HG03159 (cell line): Measurements from ENCODE around the gene AMBRA1.

Experiments used
- ATAC-seq: cut with Tn5 transposase; IDR thresholded peaks from one replicate; pipeline ENCODE4 v1.9.1; 2021; ENCODE audit warnings: mild to moderate bottlenecking, moderate library complexity; ENCODE audit not compliant: unreplicated experiment

The AMBRA1 gene

DNA sequence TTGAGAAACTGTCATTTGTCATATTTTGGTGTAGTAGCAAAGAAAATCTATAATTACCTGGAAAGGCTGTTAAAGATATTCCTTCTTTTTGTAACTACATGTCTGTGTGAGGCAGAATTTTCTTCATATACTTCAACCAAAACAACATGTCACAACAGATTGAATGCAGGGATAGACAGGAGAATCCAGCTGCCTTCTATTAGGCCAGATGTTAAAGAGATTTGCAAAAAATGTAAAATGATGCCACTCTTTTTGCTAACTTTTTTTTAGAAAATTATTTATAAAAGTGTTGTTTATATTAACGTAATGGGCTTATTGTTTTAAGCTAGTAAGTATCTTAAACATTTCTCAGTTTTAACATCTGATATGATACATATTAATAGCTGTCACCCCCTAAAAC lies 233.9 kb downstream of the AMBRA1 start:
- no peak for ATAC-seq

- no peak for ATAC-seq
Observed at GRCh38 chr11:46357483-46357936, 236.3 kb downstream of the AMBRA1 start.

DNA sequence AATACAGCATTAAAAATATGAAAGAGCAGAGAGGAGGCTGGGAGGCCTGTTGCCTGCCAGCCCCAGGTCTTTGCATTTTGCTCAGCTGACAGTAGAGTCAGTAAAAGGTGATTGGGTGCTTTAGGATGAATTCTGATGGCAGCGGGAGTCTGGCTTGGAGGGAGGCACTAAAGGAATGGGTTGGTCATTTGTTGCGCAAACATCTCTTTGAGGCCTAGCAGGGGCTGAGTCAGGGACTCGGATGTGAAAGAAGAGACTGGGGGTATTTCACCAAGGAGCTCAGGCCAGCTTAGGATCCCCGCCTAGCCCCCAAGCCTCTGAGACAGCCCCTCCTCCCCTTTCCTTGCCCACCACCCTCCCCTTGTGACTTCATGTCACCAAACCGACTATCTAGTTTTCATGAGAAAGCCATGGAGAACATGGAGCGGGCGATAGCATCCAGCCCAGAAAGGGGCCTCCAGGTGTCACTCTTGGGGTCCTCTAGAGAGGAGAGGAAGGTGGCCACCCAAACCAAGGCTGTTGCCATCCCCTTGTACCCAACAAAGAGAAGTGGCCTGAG lies 236.8 kb downstream of the AMBRA1 start:
- ATAC-seq = no peak

GRCh38 chr11:46353698-46354097 lies 240.1 kb downstream of the AMBRA1 start:
- ATAC-seq = no peak

- ATAC-seq = no peak
Observed at GRCh38 chr11:46352063-46352841, 241.6 kb downstream of the AMBRA1 start.

- ATAC-seq = no peak
Observed at GRCh38 chr11:46351606-46352005, 242.2 kb downstream of the AMBRA1 start.

DNA sequence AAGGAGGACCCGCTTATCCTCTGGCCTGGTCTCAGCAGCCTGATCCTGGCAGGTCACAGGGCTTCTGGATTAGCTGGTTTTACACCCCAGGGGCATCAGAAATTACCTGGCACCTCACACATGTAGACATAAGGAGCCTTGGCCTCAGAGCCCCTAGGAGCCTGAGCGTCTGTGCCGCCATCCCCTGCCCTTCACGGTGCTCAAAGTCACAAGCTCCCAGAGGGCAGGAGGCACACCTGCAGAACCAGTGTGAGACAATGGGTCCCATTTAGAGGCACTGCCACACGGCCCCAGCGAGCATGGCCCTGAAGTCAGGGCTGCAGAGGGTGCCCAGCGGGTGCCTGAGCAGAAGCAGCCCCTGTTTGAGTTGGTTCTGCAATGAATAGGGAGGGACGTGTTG lies 242.7 kb downstream of the AMBRA1 start:
- ATAC-seq = no peak

GRCh38 chr11:46350695-46351094 lies 243.1 kb downstream of the AMBRA1 start:
- ATAC-seq = no peak

DNA sequence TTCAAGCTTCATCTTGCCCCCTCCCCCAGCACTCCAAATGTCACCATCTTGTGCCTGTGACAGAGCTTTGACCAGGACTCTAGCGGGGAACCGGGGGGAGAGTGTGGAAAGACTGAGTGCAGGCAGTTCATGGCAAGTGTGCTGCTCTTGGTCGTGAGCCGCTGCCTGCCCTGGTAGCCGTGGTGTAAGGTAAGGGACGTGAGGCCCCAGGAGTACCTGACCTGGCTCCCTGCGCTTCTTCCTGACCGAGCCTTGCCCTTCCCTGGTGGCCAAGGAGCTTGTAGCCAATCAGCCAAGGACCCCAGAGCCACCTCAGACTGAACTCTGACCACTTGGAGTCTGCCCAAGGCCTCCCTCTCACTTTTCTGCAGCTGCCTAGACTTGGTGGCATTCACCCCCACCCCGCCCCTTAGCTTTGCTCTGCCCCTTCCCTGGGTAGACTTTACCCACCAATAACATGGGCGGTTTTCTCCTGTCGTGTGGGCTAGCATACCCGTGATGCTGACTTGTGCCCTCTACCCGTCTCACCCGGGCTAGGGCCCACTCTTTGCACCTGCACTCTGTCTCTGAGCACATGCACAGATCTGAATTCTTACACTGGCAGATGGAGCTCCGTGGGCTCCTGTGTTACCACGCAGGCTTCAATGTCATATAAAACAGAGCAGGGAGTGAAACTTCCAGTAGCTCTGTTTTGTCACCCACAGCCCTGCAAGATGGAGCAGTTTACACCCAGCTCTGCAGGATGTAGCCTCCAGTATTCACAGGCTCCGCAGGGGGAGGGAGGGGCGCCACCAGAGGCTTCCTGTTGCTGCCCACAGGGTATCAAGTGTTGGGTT lies 245.0 kb downstream of the AMBRA1 start:
- ATAC-seq = no peak

DNA sequence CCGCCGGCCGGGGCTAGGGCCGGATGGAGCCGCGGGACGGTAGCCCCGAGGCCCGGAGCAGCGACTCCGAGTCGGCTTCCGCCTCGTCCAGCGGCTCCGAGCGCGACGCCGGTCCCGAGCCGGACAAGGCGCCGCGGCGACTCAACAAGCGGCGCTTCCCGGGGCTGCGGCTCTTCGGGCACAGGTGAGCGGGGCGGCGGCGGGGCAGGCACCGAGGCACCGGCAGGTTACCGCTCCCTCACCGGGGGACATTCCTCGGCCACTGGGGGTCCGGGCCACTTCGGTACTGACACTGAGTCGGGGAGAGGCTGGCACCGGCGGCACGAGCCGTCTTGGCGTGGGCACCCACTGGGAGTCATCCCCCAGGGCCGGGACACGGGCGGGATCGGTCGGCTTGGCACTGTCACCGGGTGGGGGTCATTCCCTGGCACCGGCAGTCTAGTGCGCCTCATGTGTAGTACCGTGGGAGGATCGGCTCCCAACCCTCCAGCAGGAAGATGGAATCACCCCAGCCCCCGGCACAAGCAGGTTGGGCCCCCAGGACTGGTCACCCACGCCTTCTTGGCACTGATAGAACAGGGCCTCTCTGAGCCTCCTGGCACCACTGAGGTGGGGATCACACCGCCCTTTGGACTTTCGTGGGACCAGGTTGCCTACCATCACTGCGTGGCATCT lies 246.0 kb downstream of the AMBRA1 start:
- ATAC-seq = peak; percentile 2

GRCh38 chr11:46346886-46347636 lies 246.8 kb downstream of the AMBRA1 start, which contains the start of gene DGKZ:
DGKZ (plus strand) TSS chr11:46347463; CDS start chr11:46347660, 197 bp downstream.
- ATAC-seq = peak; percentile 62
